Astrocyte of the cerebellum (primary cell): Measurements from ENCODE around the gene BTBD10.

ENCODE experiments used
- DNase-seq: peaks from one replicate; pipeline ENCODE4 v3.0.0-alpha.2; 2011; ENCODE audit warnings: low read depth
- H3K4me3 ChIP-seq: 2 replicates; pipeline ENCODE4 v1.5.1; 2011; ENCODE audit warnings: mild to moderate bottlenecking, low read depth, low read length, moderate library complexity
- CTCF ChIP-seq: IDR thresholded peaks from 2 replicates; pipeline ENCODE4 v1.5.1; 2012; ENCODE audit warnings: low read length, low read depth, moderate library complexity, mild to moderate bottlenecking; ENCODE audit errors: missing control alignments
- in situ Hi-C: cut with HindIII; loops from 2 replicates; pipeline ENCODE4 v1.10.0; 2017; ENCODE audit warnings: low sequenced_read_pairs

BTBD10 gene

GRCh38 chr11:13367115-13367514, 95.9 kb downstream of the BTBD10 start:
- DNase-seq, result no peak
- in situ Hi-C loops, result no loop called here
- TF ChIP-seq CTCF, result no peak
- H3K4me3 ChIP-seq, result no peak overlapping the region

DNA sequence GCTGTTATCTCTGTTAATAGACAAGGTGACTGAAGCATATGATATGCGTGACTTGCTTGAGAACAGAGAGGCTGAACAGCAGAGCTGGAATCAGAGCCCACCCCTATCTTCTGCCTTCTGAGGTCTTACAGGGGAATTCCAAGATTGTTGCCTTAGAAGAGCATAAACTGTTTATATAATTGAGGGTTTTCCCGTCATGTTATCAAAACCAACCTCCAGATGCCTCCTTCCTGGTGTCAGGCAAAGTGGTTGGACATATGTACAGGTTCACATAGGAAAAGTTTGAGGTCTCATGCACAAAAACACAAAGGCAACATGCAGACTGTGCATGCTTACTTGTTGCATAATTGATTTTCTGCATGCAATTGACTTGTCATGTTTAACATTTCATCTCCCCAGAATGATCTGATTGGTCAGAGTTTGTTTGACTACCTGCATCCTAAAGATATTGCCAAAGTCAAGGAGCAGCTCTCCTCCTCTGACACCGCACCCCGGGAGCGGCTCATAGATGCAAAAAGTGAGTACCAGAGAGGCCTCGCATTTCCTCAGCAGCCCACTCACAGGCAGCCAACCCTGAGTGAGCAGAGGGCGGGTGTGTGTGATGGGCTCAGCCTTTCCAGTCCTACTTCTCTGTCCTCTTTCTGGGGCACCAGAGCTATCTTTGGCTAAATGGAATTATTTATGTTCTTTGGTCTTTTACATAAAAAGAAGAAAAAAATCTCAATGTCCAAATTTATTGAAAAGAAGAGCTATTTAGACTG, 96.6 kb downstream of the BTBD10 start:
- in situ Hi-C loops, result no loop called here
- DNase-seq, result no peak
- TF ChIP-seq CTCF, result no peak
- no peak overlapping the region for H3K4me3 ChIP-seq

DNA sequence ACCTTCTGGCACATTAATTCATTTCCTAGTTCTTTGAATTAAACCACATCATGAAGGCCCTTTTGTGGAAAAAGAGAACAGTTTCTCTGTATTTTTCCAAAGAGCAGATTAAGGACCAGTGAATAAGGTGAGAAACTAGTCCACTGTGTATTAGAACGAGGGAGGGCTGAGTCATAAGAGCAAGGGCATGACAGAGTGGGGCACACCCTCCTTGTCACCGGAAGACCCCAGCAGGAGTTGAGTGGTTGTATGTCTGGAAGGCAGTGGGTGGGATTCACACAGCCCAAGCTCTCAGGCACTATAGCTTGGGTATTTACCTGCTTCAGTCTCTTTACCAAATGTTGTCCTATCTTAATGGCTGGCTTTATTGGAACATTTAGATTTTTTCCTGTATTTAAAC, 98.6 kb downstream of the BTBD10 start:
- no peak overlapping the region for H3K4me3 ChIP-seq
- no peak for DNase-seq
- no peak for TF ChIP-seq CTCF
- in situ Hi-C loops, result no loop called here

GRCh38 chr11:13362596-13363109, 100.4 kb downstream of the BTBD10 start:
- no peak overlapping the region for H3K4me3 ChIP-seq
- no peak for TF ChIP-seq CTCF
- in situ Hi-C loops, result no loop called here
- no peak for DNase-seq

GRCh38 chr11:13358596-13359270, 104.3 kb downstream of the BTBD10 start:
- no peak for TF ChIP-seq CTCF
- no peak overlapping the region for H3K4me3 ChIP-seq
- in situ Hi-C loops, result no loop called here
- DNase-seq, result peak; percentile 18

GRCh38 chr11:13357232-13357631, 105.8 kb downstream of the BTBD10 start:
- no peak for TF ChIP-seq CTCF
- no peak for DNase-seq
- H3K4me3 ChIP-seq, result no peak overlapping the region
- in situ Hi-C loops, result no loop called here
